Trophoblast cell (in vitro differentiated cells and primary cell): ENCODE results near the gene MS4A6E. TPM values are rescaled to one million over a fixed set of nuclear protein-coding genes. Genes with fewer than 3 reads are reported as not detected.

Experiments used
- DNase-seq, 2 donors: peaks; one replicate each; pipeline ENCODE4 v3.0.0-alpha.2; 2016
- H2AFZ ChIP-seq: 2 replicates; pipeline ENCODE4 v1.6.1; 2013; ENCODE audit warnings: low read length, moderate library complexity, mild to moderate bottlenecking; ENCODE audit not compliant: insufficient read depth, poor library complexity
- H2AK5ac ChIP-seq: 2 replicates; pipeline ENCODE4 v1.6.1; 2013; ENCODE audit warnings: mild to moderate bottlenecking, low read length
- H2BK120ac ChIP-seq: 2 replicates; pipeline ENCODE4 v1.6.1; 2013; ENCODE audit warnings: low read length, mild to moderate bottlenecking, moderate library complexity; ENCODE audit not compliant: insufficient read depth, poor library complexity
- H2BK12ac ChIP-seq: 2 replicates; pipeline ENCODE4 v1.6.1; 2013; ENCODE audit warnings: mild to moderate bottlenecking, low read length, moderate library complexity
- H2BK5ac ChIP-seq: 2 replicates; pipeline ENCODE4 v1.6.1; 2013; ENCODE audit warnings: low read length, low read depth, moderate library complexity, mild to moderate bottlenecking; ENCODE audit not compliant: poor library complexity
- H3K14ac ChIP-seq: 2 replicates; pipeline ENCODE4 v1.6.1; 2013; ENCODE audit warnings: mild to moderate bottlenecking, low read length
- H3K18ac ChIP-seq: 2 replicates; pipeline ENCODE4 v1.6.1; 2013; ENCODE audit warnings: mild to moderate bottlenecking, low read length
- H3K23ac ChIP-seq: 2 replicates; pipeline ENCODE4 v1.6.1; 2013; ENCODE audit warnings: low read length
- H3K27ac ChIP-seq: 2 replicates; pipeline ENCODE4 v1.5.1; 2013; ENCODE audit warnings: low read depth, mild to moderate bottlenecking, inconsistent platforms, low read length, moderate library complexity
- H3K27me3 ChIP-seq: 2 replicates; pipeline ENCODE4 v1.6.1; 2013; ENCODE audit warnings: inconsistent platforms, mild to moderate bottlenecking, low read length, moderate library complexity; ENCODE audit not compliant: insufficient read depth
- H3K36me3 ChIP-seq, 2 experiments: 1 replicate in 1 of 2; 2 replicates in 1 of 2; pipeline ENCODE4 v1.6.1; 2013; ENCODE audit warnings: low read length in 2 of 2, mild to moderate bottlenecking in 2 of 2, moderate library complexity in 1 of 2; ENCODE audit not compliant: insufficient read depth in 2 of 2, control insufficient read depth in 1 of 2
- H3K4ac ChIP-seq: 2 replicates; pipeline ENCODE4 v1.6.1; 2013; ENCODE audit warnings: low read depth, mild to moderate bottlenecking, low read length, moderate library complexity
- H3K4me1 ChIP-seq, 2 experiments: 1 replicate in 1 of 2; 2 replicates in 1 of 2; pipeline ENCODE4 v1.6.1; 2013; ENCODE audit warnings: low read length in 2 of 2, mild to moderate bottlenecking in 2 of 2, moderate library complexity in 1 of 2; ENCODE audit not compliant: insufficient read depth in 2 of 2, control insufficient read depth in 1 of 2
- H3K4me2 ChIP-seq: 2 replicates; pipeline ENCODE4 v1.6.1; 2013; ENCODE audit warnings: inconsistent platforms, mild to moderate bottlenecking, low read length, moderate library complexity
- H3K4me3 ChIP-seq: 2 replicates; pipeline ENCODE4 v1.5.1; 2013; ENCODE audit warnings: mild to moderate bottlenecking, low read depth, low read length, inconsistent platforms
- H3K79me1 ChIP-seq: one replicate; pipeline ENCODE4 v1.6.1; 2013; ENCODE audit warnings: low read length
- H3K79me2 ChIP-seq: 2 replicates; pipeline ENCODE4 v1.6.1; 2013; ENCODE audit warnings: low read length, mild to moderate bottlenecking; ENCODE audit not compliant: control insufficient read depth, insufficient read depth, poor library complexity
- H3K9ac ChIP-seq: 2 replicates; pipeline ENCODE4 v1.6.1; 2013; ENCODE audit warnings: mild to moderate bottlenecking, low read length
- H3K9me3 ChIP-seq: 2 replicates; pipeline ENCODE4 v1.6.1; 2013; ENCODE audit warnings: low read depth, mild to moderate bottlenecking, control low read depth, inconsistent platforms, low read length; ENCODE audit not compliant: insufficient read depth
- H4K12ac ChIP-seq: 2 replicates; pipeline ENCODE4 v1.6.1; 2013; ENCODE audit warnings: low read depth, mild to moderate bottlenecking, low read length, moderate library complexity
- H4K8ac ChIP-seq: 2 replicates; pipeline ENCODE4 v1.6.1; 2013; ENCODE audit warnings: low read depth, mild to moderate bottlenecking, low read length, moderate library complexity
- H4K91ac ChIP-seq: one replicate; pipeline ENCODE4 v1.6.1; 2013; ENCODE audit warnings: low read depth, mild to moderate bottlenecking, low read length, moderate library complexity
- WGBS: extraction: QIAGEN DNeasy Blood & Tissue Kit; methylation state at CpG from one replicate; pipeline ENCODE4 v1.1.7; 2013; ENCODE audit warnings: missing lambda C conversion rate; ENCODE audit not compliant: insufficient read length, insufficient coverage; ENCODE audit errors: extremely low coverage; 5-methylcytosine and 5-hydroxymethylcytosine counted together
- polyA plus RNA-seq: library from polyadenylated mRNA; stranded (reverse); fragments of 200-250 nt; gene quantifications from 2 replicates; pipeline ENCODE4 v1.2.3, GENCODE V29; 2013

The MS4A6E gene, protein sequence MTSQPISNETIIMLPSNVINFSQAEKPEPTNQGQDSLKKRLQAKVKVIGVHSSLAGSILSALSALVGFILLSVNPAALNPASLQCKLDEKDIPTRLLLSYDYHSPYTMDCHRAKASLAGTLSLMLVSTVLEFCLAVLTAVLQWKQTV
- 0.11 and 0.14 TPM in 2 replicates for polyA plus RNA-seq

DNA sequence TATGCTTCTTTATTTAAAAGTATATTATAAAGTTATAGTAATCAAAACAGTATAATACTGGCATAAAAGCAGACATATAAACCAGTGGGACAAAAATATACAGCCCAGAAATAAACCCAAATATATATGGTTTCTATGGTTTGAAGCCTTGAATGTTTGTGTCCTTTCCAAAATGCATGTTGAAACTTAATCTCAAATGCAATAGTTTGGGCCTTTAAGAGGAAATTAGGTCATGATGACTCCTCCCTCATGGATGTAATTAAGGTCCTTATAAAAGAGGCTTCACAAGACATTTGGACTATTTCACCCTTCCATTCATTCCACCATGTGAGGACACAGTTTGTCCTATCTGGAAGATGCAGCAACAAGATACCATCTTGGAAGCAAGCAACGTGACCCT is at the start of gene MS4A6E:
TSS of gene MS4A6E (plus strand) at position 301 of the 400 bp plus-strand sequence. CDS start 7,641 bp downstream, outside the sequence.
- no peak for DNase-seq
- no peak within 1 kb of the TSS for H2BK120ac ChIP-seq
- no peaks in the 10 kb centered on the region for H3K27me3 ChIP-seq
- H3K4ac ChIP-seq: no peak within 1 kb of the TSS
- peaks cover 2% of the 10 kb centered on the region for H3K9me3 ChIP-seq
- no peak within 1 kb of the TSS for H4K91ac ChIP-seq
- no peak within 1 kb of the TSS for H3K9ac ChIP-seq
- no peak within 1 kb of the TSS for H3K14ac ChIP-seq
- H3K27ac ChIP-seq: no peak within 1 kb of the TSS
- no peak within 1 kb of the TSS for H2AFZ ChIP-seq
- H3K79me2 ChIP-seq: no peaks in the 10 kb centered on the region
- H2BK12ac ChIP-seq: no peak within 1 kb of the TSS
- no peaks in the 10 kb centered on the region for H3K36me3 ChIP-seq
- H3K18ac ChIP-seq: no peak within 1 kb of the TSS
- no peak within 1 kb of the TSS for H3K4me2 ChIP-seq
- H3K79me1 ChIP-seq: peaks cover 2% of the 10 kb centered on the region
- no peak within 1 kb of the TSS for H3K23ac ChIP-seq
- no peak within 1 kb of the TSS for H4K12ac ChIP-seq
- no peak within 1 kb of the TSS for H2AK5ac ChIP-seq
- H3K4me3 ChIP-seq: no peak within 1 kb of the TSS
- no peak within 1 kb of the TSS for H2BK5ac ChIP-seq
- H3K4me1 ChIP-seq: no peaks in the 10 kb centered on the region
- no CpG with 5 or more reads among the region's 1 CpG for WGBS
- H4K8ac ChIP-seq: no peak within 1 kb of the TSS

DNA sequence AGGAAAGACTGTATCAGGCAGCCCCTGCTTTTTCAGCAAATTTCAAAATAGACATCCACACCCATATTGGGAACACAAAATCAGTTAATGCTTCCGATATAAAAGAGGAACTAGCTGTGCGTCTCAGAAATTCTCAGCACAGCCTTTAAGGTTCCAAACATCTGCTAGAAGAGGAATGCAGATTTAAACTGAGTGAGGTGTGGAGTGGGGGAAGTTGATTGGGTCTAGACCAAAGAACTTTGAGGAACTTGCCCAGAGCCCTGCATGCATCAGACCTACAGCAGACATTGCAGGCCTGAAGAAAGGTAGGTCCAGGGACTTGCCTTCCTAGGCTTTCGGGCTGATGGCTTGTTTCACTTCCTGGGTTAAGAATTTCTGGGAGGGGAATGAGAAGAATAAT is 46.6 kb upstream of the MS4A6E start, which contains the start of gene MS4A4A:
TSS of gene MS4A4A (plus strand) at position 255 of the 400 bp plus-strand sequence. CDS start at position 265, 10 bp downstream.
- no peak within 1 kb of the TSS for H3K4me2 ChIP-seq
- H3K27ac ChIP-seq: no peak within 1 kb of the TSS
- no peak for DNase-seq
- H2AFZ ChIP-seq: no peak within 1 kb of the TSS
- no peak within 1 kb of the TSS for H3K18ac ChIP-seq
- H3K36me3 ChIP-seq: no peaks in the 10 kb centered on the region
- H2BK12ac ChIP-seq: no peak within 1 kb of the TSS
- no peak within 1 kb of the TSS for H2BK120ac ChIP-seq
- peaks cover 3 to 4% of the 10 kb centered on the region in 2 experiments for H3K4me1 ChIP-seq
- H3K79me1 ChIP-seq: peaks cover 7% of the 10 kb centered on the region
- no peaks in the 10 kb centered on the region for H3K9me3 ChIP-seq
- no peak within 1 kb of the TSS for H2BK5ac ChIP-seq
- H4K8ac ChIP-seq: no peak within 1 kb of the TSS
- H3K14ac ChIP-seq: no peak within 1 kb of the TSS
- no peak within 1 kb of the TSS for H2AK5ac ChIP-seq
- H3K4me3 ChIP-seq: no peak within 1 kb of the TSS
- no peak within 1 kb of the TSS for H4K91ac ChIP-seq
- no peak within 1 kb of the TSS for H4K12ac ChIP-seq
- no CpG with 5 or more reads among the region's 3 CpGs for WGBS
- no peaks in the 10 kb centered on the region for H3K27me3 ChIP-seq
- H3K23ac ChIP-seq: no peak within 1 kb of the TSS
- no peaks in the 10 kb centered on the region for H3K79me2 ChIP-seq
- no peak within 1 kb of the TSS for H3K4ac ChIP-seq
- H3K9ac ChIP-seq: no peak within 1 kb of the TSS

DNA sequence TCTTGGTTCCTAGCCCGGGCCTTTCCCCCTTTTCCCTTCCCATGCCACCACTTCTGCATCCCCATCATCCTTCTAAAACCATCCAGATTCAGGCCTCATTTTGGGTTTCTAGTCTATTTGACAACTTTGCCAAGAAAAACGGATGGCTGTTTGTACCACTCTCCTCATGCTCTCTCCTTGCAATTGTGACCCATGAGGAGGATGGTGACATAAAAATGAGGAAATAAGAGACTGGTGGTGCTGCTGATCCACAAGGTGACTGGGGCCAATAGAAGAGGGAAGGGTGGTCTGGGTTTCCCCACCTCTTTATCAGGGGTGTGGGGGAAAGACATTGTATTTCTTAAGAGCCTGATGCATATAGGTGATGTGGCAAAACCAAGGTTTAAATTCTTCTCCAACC is 45.6 kb upstream of the MS4A6E start:
- Histone ChIP-seq H2AK5ac (no peak overlapping the region), H3K9ac (no peak overlapping the region), H3K18ac (no peak overlapping the region), H4K12ac (no peak overlapping the region), H3K4me3 (no peak overlapping the region), H3K9me3 (no peaks in the 10 kb centered on the region), H2BK5ac (no peak overlapping the region), H4K91ac (no peak overlapping the region), H3K4me2 (no peak overlapping the region), H3K79me2 (no peaks in the 10 kb centered on the region), H3K36me3 (no peaks in the 10 kb centered on the region), H3K23ac (no peak overlapping the region), H3K27me3 (no peaks in the 10 kb centered on the region), H3K27ac (no peak overlapping the region), H2AFZ (no peak overlapping the region), H3K14ac (no peak overlapping the region), H3K4me1 (peaks cover 3 to 4% of the 10 kb centered on the region in 2 experiments), H4K8ac (no peak overlapping the region), H3K4ac (no peak overlapping the region), H3K79me1 (peaks cover 7% of the 10 kb centered on the region), H2BK12ac (no peak overlapping the region), H2BK120ac (no peak overlapping the region)
- WGBS: no CpG with 5 or more reads among the region's 2 CpGs
- no peak for DNase-seq

DNA sequence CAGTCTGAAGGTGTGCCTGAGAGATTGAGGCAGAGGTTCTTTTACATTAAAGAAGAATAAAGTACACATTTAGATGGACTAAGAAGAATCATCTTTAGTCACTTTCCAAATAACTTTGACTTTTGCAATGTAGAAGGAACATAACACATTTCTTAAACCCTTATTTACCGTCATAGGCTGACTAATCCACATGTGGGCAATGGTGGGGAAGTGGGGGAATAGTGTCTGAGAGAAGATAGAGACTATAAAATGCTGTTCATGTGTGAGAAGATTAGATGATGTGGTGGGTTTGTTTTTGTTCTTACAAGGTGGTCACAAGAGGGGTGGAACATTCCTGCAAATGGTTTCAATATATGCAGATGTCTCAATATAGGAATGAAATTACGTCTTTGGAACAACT is 44.8 kb upstream of the MS4A6E start:
- no peaks in the 10 kb centered on the region for H3K27me3 ChIP-seq
- no peak overlapping the region for H2AK5ac ChIP-seq
- H3K79me2 ChIP-seq: no peaks in the 10 kb centered on the region
- no peak overlapping the region for H3K4me2 ChIP-seq
- no CpG with 5 or more reads among the region's 2 CpGs for WGBS
- no peak overlapping the region for H3K18ac ChIP-seq
- peaks cover 3 to 4% of the 10 kb centered on the region in 2 experiments for H3K4me1 ChIP-seq
- no peak overlapping the region for H2BK5ac ChIP-seq
- peak; percentile 45 to 67 for DNase-seq
- no peak overlapping the region for H3K4me3 ChIP-seq
- no peak overlapping the region for H3K27ac ChIP-seq
- H3K14ac ChIP-seq: no peak overlapping the region
- H3K79me1 ChIP-seq: peaks cover 7% of the 10 kb centered on the region
- no peak overlapping the region for H3K23ac ChIP-seq
- H4K8ac ChIP-seq: no peak overlapping the region
- no peaks in the 10 kb centered on the region for H3K36me3 ChIP-seq
- H3K9me3 ChIP-seq: no peaks in the 10 kb centered on the region
- no peak overlapping the region for H3K9ac ChIP-seq
- H2BK12ac ChIP-seq: no peak overlapping the region
- no peak overlapping the region for H2AFZ ChIP-seq
- no peak overlapping the region for H4K12ac ChIP-seq
- H3K4ac ChIP-seq: no peak overlapping the region
- H2BK120ac ChIP-seq: no peak overlapping the region
- no peak overlapping the region for H4K91ac ChIP-seq
